Heart right ventricle (tissue), 16 donors: ENCODE measurements around the gene CYP27B1. TPM values are rescaled to one million over a fixed set of nuclear protein-coding genes. Genes with fewer than 3 reads are reported as not detected.

Experiments
- ATAC-seq, 8 donors: fragments of 200-7000 bp; cut with Tn5 transposase; one replicate each; pipeline ENCODE4 v1.9.1; 2020; ENCODE audit warnings: mild to moderate bottlenecking in 8 of 8, moderate library complexity in 8 of 8, moderate number of reproducible peaks in 1 of 8
- DNase-seq, 2 donors: peaks; one replicate each; pipeline ENCODE4 v3.0.0-alpha.2; 2020
- H3K27ac ChIP-seq, 10 donors: fragments of 200-600 bp; sonication (generic) in 2 of 10; one replicate each; pipeline versions ENCODE4 v1.5.0 to v1.8.0; 2020 to 2022; ENCODE audit warnings: mild to moderate bottlenecking in 3 of 10
- H3K27me3 ChIP-seq, 7 donors: fragments of 200-600 bp; one replicate each; pipeline ENCODE4 v1.8.0; 2021 to 2022; ENCODE audit warnings: mild to moderate bottlenecking in 2 of 7
- H3K36me3 ChIP-seq, 9 donors: fragments of 200-600 bp; sonication (generic) in 1 of 9; one replicate each; pipeline versions ENCODE4 v1.5.0 to v1.8.0; 2020 to 2022; ENCODE audit warnings: mild to moderate bottlenecking in 2 of 9
- H3K4me1 ChIP-seq, 9 donors: fragments of 200-600 bp; sonication (generic) in 1 of 9; one replicate each; pipeline versions ENCODE4 v1.5.0 to v1.8.0; 2020 to 2022; ENCODE audit warnings: mild to moderate bottlenecking in 4 of 9
- H3K4me3 ChIP-seq, 10 donors: fragments of 200-600 bp; sonication (generic) in 2 of 10; one replicate each; pipeline versions ENCODE4 v1.5.0 to v1.8.0; 2020 to 2022; ENCODE audit warnings: mild to moderate bottlenecking in 7 of 10, moderate library complexity in 2 of 10
- H3K9me3 ChIP-seq, 11 donors: fragments of 200-600 bp in 10 of 11; sonication (generic) in 2 of 11; one replicate each; pipeline versions ENCODE4 v1.5.0 to v1.8.0; 2013 to 2022; ENCODE audit warnings: mild to moderate bottlenecking in 2 of 11, control low read depth in 1 of 11, moderate library complexity in 1 of 11
- CTCF ChIP-seq, 9 donors: fragments of 200-600 bp; sonication (generic) in 2 of 9; IDR thresholded peaks; one replicate each; pipeline versions ENCODE4 v1.5.0 to v1.8.0; 2021 to 2022; ENCODE audit warnings: antibody characterized with exemption in 9 of 9, mild to moderate bottlenecking in 5 of 9, moderate library complexity in 1 of 9
- WGBS, 2 donors: extraction: QIAGEN DNeasy Blood & Tissue Kit; methylation state at CpG; one replicate each; pipeline ENCODE4 v1.1.7; 2013; ENCODE audit warnings: inconsistent platforms in 1 of 2; 5-methylcytosine and 5-hydroxymethylcytosine counted together
- intact Hi-C, 10 donors: fragments of 100-400 bp; cut with DNase I; formaldehyde crosslinking; loops; one replicate each; pipeline versions ENCODE4 v1.11.1 to v1.14.2; 2022
- polyA plus RNA-seq, 2 donors: library from polyadenylated mRNA; stranded (reverse); fragments of 200-250 nt; gene quantifications; one replicate each; pipeline ENCODE4 v1.2.3, GENCODE V29; 2013
- total RNA-seq, 10 donors: library from RNA; stranded (reverse); fragmentation: NEBNext Ultra II Directional in 3 of 10; extraction: Animal tissue kit (Norgen Biotek cat#: 25700) in 3 of 10; gene quantifications; one replicate each; pipeline versions ENCODE4 v1.2.1 to v1.2.4, GENCODE V29; 2021 to 2023
- donor health status: Arrhythmogenic right ventricular cardiomyopathy.
- donor health status: ischemic (EF 13 %, LVEDD 7.1; RV severe dilation, severe dysfunction).
- donor health status: healthy with polysubstance abuse.
- donor health status: DM: no; HTN: yes; CAD: no.
- donor health status: DM: no; HTN: no; CAD: no.
- donor health status: ischemic (EF 25% LVEDD 6.9; RV normal size, moderate dysfunction).
- donor health status: ischemic (EF 25% LVEDD 5.7; RV mildly dilated, moderate dysfunction).
- donor health status: healthy.
- donor health status: DM: yes; HTN: yes; CAD: no.
- donor health status: Ischemic cardiomyopathy.
- donor health status: ischemic (EF 35%, LVEDD 5.7; RV mildly dilated, moderate dysfunction).
- donor health status: nonischemic (EF 11% LVEDD 7.7; RV severe dilation, severe dysfunction).
- donor health status: DM: yes; HTN: yes; CAD: no.
- donor health status: PGD.
- donor health status: ischemic (EF 29% LVEDD 5.4; RV normal size, mild dysfunction).
- donor health status: nonischemic (EF 23%, LVEDD 6.1; RV moderate dilation, normal function).

CYP27B1 gene
- total and polyA plus RNA-seq, 12 donors = 0.14 to 0.95 (median 0.81) TPM; not detected in 9

- H3K36me3 ChIP-seq = peaks cover 0 to 57% (median 0%) of the 10 kb centered on the region in 9 donors
- intact Hi-C loops = no loop called here
- WGBS, 2 donors = 22 to 26% methylated on average over 8 of the region's 8 CpGs
- no peak for ATAC-seq
- H3K27ac ChIP-seq = peak overlapping the region in 3 of 10 donors; percentile 47 to 77 (median 55)
- H3K4me3 ChIP-seq = peak overlapping the region; percentile 7 to 56 (median 50)
- no peak for DNase-seq
- H3K9me3 ChIP-seq = no peaks in the 10 kb centered on the region
- peaks cover 13 to 93% (median 71%) of the 10 kb centered on the region in 7 donors for H3K27me3 ChIP-seq
- TF ChIP-seq CTCF (IDR thresholded peaks at IDR 0.05) = no peak
- peaks cover 19 to 51% (median 34%) of the 10 kb centered on the region in 9 donors for H3K4me1 ChIP-seq
Measured at GRCh38 chr12:57735198-57735855, 31.6 kb downstream of the CYP27B1 start.

- WGBS, 2 donors = 78% methylated on average over 4 of the region's 4 CpGs
- no peak for DNase-seq
- H3K4me3 ChIP-seq = peak overlapping the region in 2 of 10 donors; percentile 17 to 53
- no peaks in the 10 kb centered on the region for H3K9me3 ChIP-seq
- H3K36me3 ChIP-seq = peaks cover 0 to 64% (median 0%) of the 10 kb centered on the region in 9 donors
- intact Hi-C loops = no loop called here
- peaks cover 19 to 45% (median 34%) of the 10 kb centered on the region in 9 donors for H3K4me1 ChIP-seq
- H3K27me3 ChIP-seq = peaks cover 13 to 90% (median 64%) of the 10 kb centered on the region in 7 donors
- peak overlapping the region in 1 of 10 donors; percentile 7 for H3K27ac ChIP-seq
- no peak for TF ChIP-seq CTCF (IDR thresholded peaks at IDR 0.05)
- no peak for ATAC-seq
Measured at GRCh38 chr12:57734591-57734990, 32.3 kb downstream of the CYP27B1 start.

- Histone ChIP-seq H3K9me3 (no peaks in the 10 kb centered on the region), H3K27me3 (peaks cover 13 to 83% (median 57%) of the 10 kb centered on the region in 7 donors), H3K36me3 (peaks cover 0 to 70% (median 0%) of the 10 kb centered on the region in 9 donors), H3K4me3 (peak overlapping the region in 1 of 10 donors; percentile 1), H3K4me1 (peaks cover 19 to 38% (median 32%) of the 10 kb centered on the region in 9 donors), H3K27ac (no peak overlapping the region)
- 76% methylated on average over 6 of the region's 6 CpGs for WGBS, 2 donors
- intact Hi-C loops = no loop called here
- TF ChIP-seq CTCF (IDR thresholded peaks at IDR 0.05) = no peak
- DNase-seq (no peak), ATAC-seq (no peak)
Measured at GRCh38 chr12:57733928-57734327, 33.0 kb downstream of the CYP27B1 start.

- DNase-seq (no peak), ATAC-seq (no peak)
- Histone ChIP-seq H3K4me1 (peaks cover 17 to 29% (median 26%) of the 10 kb centered on the region in 9 donors), H3K27me3 (peaks cover 12 to 73% (median 48%) of the 10 kb centered on the region in 7 donors), H3K36me3 (peaks cover 0 to 75% (median 0%) of the 10 kb centered on the region in 9 donors), H3K27ac (no peak overlapping the region), H3K9me3 (no peaks in the 10 kb centered on the region), H3K4me3 (no peak overlapping the region)
- no peak for TF ChIP-seq CTCF (IDR thresholded peaks at IDR 0.05)
- 76 to 78% methylated on average over 11 of the region's 11 CpGs for WGBS, 2 donors
- intact Hi-C loops = no loop called here
Measured at GRCh38 chr12:57732726-57733593, 33.9 kb downstream of the CYP27B1 start.
